SIG-M5 (cell line): ENCODE data around the gene EP400.

Experiments used
- DNase-seq: peaks from one replicate; lab custom pipeline; 2025; lab: John Stamatoyannopoulos, UW

Gene EP400

GRCh38 chr12:131949431-131950181 is at the start of gene EP400:
Gene EP400 (plus strand): TSS chr12:131949942. CDS start chr12:131960620, 10,678 bp downstream.
- DNase-seq = peak; percentile 53

GRCh38 chr12:131900397-131900796 is 49.3 kb upstream of the EP400 start:
- DNase-seq = no peak

- no peak for DNase-seq
These were observed 48.1 kb upstream of the EP400 start for GRCh38 chr12:131901431-131902331.

- DNase-seq = no peak
These were observed 47.2 kb upstream of the EP400 start for GRCh38 chr12:131902332-131903241.

GRCh38 chr12:131903270-131904255 is 46.2 kb upstream of the EP400 start:
- DNase-seq = no peak

- no peak for DNase-seq
These were observed 45.4 kb upstream of the EP400 start for GRCh38 chr12:131904346-131904745.

GRCh38 chr12:131905081-131905629 is 44.6 kb upstream of the EP400 start:
- no peak for DNase-seq

GRCh38 chr12:131905630-131906091 is 44.1 kb upstream of the EP400 start:
- no peak for DNase-seq

- DNase-seq = no peak
These were observed 42.2 kb upstream of the EP400 start for GRCh38 chr12:131907379-131908091.

GRCh38 chr12:131908092-131909080 is 41.4 kb upstream of the EP400 start:
- DNase-seq = no peak

- DNase-seq = no peak
These were observed 40.5 kb upstream of the EP400 start for GRCh38 chr12:131909081-131909751.

GRCh38 chr12:131909752-131910219 is 40.0 kb upstream of the EP400 start:
- DNase-seq = no peak

- DNase-seq = no peak
These were observed 39.3 kb upstream of the EP400 start for GRCh38 chr12:131910302-131911027.

- no peak for DNase-seq
These were observed 38.6 kb upstream of the EP400 start for GRCh38 chr12:131911028-131911650.

GRCh38 chr12:131911851-131912477 is 37.8 kb upstream of the EP400 start:
- DNase-seq = no peak
